GM19023 (cell line): ENCODE results near the gene GNG7.
"Not testable (repeated sequence)": the region's sequence is repeated elsewhere in the genome, so short reads cannot be mapped to it uniquely, and the experiment has no call there.

Source experiments
- ATAC-seq: cut with Tn5 transposase; IDR thresholded peaks from one replicate; pipeline ENCODE4 v1.9.1; 2021; ENCODE audit warnings: mild to moderate bottlenecking, moderate library complexity; ENCODE audit not compliant: unreplicated experiment

GNG7 gene

DNA sequence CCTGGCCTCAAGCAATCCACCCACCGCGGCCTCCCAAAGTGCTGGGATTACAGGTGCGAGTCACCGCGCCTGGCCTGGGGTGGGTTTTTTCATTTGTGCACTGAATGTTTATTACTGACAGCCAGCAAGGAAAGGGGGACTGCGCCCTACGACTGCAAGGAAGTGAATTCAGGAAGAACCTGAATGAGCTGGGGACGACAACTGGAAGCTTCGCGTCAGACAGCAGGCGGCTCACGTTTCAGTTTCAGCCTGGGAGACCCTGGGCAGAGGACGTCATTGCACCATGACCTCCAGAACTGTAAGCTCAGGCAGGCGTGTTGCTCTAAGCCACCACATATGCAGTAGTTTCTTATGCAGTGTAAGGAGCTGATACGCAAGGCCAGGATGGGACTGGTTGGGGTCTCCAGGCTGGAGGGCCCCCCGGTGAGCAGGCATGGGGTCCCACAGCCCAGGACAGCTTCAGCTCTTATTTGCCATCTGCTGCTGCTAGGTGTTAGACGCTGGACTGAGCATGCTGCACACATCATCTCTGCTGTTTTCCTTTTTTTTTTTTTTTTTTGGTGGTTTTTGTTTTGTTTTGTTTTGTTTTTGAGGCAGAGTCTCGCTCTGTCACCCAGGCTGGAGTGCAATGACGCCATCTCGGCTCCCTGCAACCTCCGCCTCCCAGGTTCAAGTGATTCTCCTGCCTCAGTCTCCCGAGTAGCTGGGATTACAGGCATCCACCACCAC is 160.0 kb downstream of the GNG7 start:
- no peak for ATAC-seq

DNA sequence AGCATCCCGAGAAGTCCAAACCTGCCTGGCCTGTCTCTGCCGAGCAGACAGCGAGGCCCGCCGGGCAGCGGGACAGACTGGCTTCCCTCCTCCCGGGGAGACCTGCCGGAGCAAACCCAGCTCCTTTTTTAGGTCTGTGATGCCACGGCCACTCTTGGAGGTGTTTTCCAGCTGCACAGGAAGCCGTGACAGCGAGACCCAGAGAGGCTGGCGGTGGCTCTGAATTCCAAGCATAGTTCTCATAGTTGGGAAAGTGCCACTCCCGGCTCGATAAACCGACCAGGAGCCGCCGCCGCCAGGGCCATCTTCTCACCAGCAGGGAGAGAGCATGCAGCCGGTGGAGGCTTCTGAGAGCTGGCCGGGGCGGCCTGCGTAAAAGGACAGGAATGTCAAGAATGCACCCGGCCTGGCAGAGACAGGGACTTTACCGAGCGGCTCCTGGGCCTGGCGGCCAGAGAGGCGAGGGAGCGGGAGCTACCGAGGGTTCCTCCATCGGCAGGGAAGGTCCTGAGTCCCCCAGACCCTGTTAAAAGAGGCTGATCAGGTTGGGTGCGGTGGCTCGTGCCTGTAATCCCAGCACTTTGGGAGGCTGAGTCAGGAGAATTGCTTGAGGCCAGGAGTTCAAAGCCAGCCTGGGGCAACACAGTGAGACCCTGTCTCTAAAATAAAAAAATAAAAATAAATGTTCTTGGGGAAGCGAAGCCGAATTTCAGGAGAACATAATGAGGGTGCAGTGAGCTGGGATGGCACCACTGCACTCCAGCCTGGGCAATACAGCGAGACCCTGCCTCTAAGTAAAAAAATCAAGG is 161.6 kb downstream of the GNG7 start:
- ATAC-seq = no peak

DNA sequence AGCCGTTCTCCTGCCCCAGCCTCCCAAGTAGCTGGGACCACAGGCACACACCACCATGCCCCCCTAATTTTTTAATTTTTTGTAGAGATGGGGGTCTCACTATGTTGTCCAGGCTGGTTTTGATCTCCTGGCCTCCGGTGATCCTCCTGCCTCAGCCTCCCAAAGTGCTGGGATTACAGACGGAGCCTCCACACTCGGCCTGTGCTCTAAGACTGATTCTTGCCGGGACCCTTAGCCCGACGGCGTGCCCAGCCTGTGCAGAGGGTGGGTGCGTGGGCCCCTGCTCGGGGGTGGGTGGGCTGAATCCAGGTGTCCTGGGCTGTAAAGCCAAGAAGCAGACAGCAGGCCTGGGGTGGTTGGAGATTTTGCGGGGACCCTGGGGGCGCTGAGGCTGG is 162.2 kb downstream of the GNG7 start:
- no peak for ATAC-seq

DNA sequence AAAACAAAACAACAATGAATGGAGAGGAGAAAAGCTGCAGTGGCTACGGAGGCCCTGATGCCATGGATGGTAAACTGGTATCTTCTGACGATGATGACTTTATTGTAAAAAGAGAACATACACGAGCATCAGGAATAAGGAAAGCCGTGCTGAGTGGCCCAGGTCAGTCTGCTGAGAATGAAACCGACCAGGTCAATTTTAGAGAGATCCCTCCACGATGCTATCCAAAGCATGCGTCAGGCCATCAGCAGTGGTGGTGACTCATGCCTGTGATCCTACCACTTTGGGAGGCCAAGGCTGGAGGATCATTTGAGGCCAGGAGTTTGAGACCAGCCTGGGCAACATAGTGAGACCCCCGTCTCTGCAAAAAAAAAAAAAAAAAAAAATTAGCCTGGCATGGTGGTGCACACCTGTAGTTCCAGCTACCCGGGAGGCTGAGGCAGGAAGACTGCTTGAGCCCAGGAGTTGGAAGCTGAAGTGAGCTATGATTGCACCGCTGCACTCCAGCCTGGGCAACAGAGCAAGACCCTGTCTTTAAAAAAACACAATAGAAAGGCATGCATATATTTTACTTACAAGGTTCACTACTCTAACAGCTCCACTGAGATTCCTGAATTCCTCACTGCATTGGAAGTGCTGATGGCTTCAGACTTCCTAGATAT is 164.3 kb downstream of the GNG7 start:
- no peak for ATAC-seq

DNA sequence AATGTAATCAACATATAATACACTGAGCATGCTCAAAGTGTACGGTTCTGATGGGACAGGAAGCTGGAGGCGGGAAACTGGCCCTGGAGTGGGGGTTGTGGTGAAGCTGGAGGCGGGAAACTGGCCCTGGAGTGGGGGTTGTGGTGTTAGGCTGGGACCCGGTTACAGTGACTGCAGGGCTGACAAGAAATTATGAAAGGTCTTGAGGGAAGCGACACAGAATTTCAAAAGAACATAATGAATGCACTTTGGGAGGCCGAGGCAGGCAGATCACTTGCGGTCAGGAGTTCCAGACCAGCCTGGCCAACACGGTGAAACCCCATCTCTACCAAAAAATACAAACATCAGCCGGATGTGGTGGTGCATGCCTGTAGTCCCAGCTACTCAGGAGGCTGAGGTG is 164.9 kb downstream of the GNG7 start:
- not testable (repeated sequence) for ATAC-seq

DNA sequence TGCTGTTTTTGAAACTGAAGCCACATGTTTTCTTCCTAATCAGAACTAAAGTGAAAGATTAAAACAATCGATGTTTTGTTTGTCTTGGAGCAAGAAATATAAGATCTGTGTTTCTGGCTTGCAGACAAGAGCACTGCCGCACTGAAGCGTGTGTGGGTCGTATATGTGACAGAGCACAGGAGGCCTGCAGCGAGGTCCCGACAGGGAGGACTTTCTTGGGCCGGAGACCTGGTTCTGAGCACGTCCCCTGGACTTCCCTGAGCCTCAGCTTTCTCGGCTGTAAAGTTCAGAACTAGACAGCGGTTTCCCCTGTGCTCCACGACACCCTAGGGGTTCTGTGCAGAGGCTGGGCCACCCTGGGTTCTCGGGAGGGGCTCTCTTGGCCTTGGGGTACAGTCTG is 166.0 kb downstream of the GNG7 start:
- no peak for ATAC-seq

DNA sequence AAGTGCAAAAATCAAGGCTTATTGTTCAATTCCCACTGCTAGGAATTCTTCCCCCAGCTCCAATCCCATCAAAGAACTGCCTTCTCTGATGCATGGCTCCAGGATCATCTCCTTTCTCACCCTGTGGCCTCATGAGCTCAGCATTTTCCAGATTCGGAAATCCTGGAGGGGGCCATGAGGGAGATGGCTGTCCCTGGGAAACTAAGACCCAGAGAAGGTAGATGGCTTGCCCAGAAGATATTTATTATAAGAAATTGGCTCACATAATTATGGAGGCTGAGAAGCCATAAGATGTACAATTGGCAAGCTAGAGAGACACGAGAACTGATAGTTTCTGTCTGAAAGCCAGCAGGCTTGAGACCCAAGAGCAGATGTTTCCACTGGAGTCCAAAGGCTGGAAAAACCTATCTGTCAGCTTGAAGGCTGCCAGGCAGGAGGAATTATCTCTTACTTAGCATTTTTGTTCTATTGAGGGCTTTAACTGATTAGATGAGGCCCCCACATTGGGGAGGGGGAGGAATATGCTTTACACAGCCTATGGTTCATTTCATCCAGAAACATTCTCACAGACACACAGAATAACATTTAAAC is 168.0 kb downstream of the GNG7 start:
- ATAC-seq = no peak

DNA sequence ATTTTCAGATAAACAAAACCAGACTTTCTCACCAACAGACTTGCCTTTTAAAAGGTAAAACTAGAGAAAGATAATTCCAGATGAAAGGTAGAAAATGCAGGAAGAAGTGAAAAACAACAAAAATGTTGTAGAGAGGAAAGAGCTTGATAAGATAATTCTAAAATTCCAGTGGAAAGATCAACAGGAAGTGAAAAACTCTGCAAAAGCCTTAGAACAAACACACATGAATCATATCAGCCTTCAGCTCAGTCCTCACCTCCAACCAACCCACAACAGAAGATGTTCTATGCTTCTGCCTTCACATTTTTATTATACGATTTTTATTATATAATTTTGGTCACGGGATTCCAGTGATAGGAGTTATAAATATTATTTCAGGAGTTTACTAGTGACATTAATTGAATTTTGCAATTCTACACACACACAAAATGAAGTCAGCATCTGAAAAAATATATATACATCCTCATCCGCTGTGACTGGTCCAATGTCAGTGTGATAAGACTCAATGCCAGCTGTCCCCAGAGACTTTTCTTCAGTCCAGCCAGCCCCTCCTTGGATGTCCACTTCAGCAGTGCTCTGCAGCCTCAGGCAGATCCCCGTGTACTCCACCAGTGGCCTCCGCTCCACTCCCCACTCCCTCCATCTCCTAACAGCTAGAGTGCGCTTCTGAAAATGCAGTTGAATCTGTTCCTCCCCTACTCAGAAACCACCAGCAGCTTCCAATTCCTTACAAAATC is 168.6 kb downstream of the GNG7 start:
- no peak for ATAC-seq

DNA sequence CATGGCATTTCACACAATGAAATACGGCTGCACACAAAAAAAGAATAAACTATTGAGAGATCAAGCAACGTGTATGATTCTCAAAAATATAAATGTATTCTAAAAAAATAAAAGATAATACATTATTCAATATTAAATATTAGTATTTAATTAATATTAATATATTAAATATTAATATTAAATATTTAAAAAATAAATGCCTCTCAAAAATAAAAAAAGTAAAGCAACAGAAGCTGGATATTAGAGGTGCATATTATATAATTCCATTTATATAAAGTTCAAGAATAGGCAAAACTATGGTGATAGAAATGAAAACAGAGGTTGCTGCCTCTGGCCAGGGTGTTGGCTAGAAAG is 169.4 kb downstream of the GNG7 start:
- no peak for ATAC-seq

DNA sequence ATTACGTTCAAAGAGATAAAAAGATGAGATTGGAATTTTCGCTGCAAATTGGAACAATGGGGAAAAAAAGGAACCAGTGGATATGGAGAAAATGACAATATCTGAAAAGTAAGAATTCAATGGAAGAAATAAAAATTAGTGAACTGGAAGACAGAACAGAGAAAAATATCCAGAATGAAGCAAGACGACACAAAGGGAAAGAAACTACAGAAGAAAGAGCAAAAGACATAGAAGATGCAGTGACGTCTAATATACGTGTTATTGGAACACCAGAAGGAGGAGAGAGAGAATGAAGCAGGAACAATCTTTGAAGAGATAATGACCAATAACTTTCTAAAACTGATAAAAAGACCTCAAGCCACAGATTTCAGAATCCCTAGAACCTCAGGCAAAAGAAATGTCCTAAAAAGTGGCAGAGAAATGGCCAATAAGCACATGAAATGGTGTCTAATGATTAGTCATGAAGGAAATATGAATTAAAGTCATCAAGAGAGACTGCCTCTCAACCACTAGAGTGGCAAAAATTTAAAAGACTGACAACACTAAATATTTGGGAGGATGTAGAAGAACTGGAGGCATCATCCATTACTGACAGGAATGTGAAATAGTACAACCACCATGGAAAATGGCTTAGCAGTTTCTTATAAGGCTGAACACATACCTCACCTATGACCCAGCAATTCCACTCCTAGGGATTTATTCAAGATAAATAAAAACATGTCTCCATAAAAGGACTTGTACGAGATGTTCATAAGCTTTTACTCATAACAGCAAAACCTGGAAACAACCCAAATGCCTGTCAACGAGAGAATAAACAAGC is 170.0 kb downstream of the GNG7 start:
- no peak for ATAC-seq

DNA sequence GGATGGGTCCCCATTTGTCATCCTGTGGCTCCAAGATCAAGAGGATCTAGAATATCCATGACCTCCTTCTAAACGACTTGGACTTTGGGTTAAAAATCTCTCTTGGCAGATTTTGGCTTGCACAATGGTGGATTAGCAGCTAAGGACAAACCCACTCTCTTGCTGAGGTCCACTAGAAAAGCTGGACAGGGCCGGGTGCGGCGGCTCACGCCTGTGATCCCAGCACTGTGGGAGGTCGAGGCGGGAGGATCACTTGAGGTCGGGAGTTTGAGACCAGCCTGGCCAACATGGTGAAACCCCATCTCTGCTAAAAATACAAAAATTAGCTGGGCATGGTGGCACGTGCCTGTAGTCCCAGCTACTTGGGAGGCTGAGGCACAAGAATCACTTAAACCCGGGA is 172.6 kb downstream of the GNG7 start:
- not testable (repeated sequence) for ATAC-seq

DNA sequence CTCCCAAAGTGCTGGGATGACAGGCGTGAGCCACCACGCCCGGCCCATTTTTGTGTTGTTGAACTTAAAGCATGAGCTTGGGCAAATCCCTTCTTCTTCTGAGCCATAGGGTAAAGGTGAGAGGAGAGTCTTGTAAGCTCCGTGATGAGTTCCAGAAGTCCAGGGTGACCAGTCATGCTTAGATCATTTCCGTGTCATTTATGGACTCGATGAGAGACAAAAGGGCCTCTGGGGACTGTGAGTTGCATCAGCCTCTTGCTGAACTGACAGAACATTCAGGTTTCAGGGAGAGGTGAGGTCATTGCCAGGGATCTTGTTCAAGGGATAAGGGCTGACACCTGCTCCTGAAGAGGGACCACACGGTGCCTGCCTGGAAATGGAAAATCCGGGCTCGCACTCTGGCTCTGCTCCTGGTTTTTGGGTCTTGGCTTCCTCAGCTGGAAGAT is 173.0 kb downstream of the GNG7 start:
- ATAC-seq = no peak

DNA sequence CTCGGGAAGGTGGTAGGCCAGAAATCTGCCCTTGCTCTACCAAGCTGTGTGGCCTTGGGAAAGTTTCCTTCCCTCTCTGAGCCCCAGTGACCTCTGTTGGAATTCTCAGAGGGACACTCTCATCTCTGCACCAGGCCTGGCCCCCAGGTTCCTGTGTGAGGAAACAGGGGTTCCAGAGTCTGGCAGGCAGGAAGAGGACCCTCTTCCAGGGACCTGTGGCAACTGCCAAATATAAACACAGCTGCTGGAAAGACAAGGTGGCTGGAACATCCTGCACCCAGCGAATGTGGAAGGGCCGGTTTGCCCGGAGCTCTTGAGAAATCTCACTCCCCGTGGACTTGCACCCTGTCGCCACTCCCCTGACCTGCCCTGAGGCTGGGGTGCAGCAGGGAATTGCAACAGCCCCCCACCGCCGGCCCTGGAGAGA is 173.8 kb downstream of the GNG7 start:
- ATAC-seq = no peak

DNA sequence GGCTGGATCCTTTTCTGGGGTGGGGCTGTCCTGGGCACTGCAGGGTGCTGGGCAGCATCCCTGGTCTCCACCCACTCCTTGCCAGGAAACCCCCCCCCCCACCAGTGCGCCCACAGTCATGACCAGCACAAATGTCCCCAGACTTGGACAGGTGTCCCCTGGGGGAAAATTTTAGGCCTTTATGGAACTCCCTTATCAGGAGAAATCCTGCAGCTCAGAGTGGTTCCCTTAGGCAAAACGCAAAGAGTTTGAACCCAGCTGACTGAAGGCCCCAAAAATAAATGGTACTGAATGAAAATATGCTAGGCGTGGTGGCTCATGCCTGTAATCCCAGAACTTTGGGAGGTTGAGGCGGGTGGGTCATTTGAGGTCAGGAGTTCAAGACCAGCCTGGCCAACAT is 174.8 kb downstream of the GNG7 start:
- ATAC-seq = no peak

DNA sequence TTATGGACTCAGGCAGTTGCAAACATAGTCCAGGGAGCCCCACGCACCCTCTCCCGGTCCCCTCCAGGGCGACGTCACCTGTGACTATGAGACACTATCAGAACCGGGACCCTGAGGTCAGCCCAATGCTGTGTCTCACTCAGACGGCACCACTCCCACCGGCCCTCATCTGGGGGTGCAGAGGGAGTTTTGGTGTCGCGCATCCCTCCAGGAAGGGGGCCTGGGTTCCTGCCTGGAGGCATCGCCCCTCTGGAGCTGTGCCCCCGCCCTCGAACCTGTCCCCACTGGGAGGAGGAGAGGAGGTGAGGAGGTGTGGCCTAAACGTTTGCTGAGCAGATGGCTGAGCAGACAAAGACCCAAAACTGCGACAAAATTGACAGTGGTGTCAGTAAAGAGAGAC is 175.3 kb downstream of the GNG7 start:
- ATAC-seq = no peak

DNA sequence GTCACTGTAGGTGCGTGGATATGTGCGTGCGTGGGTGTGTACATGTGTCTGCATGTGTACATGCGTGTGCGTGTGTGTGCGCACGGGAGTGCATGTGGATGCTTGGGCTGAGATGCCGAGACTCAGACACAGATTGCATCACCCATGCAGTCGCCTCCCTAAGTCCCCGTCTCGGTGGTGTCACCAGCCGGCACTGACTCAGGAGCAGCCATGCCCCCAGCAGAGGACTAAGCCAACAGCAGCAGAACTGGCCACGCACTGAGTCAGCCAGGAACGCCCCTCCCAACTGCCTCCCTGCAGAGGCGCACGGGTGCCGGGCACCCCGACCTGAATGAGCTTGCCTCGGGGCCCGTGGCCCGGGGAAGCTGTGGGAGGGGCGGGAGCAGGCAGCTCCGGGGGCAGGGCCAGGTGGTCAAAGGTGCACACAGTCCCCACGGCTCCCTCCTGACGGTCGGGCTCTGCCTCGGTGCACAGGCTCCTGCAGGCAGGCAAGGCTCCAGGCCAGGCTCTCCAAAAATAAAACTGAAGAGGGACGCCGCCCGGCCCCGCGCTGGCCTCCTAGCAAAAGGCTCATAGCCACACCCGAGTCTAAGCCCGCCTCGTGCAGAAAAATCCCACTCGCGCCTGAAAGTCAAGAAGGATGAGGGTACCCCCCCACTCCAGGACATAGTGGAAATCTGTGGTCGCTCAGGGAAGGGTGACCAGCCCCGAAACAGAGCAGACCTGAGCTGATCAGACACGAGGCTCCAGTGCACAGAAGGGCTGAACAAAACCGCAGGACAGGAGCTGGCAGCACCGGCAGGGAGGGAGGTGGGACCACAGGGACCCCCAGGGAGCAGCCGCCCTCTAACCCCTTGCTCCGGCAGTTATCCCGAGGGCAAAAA is 177.4 kb downstream of the GNG7 start:
- no peak for ATAC-seq

DNA sequence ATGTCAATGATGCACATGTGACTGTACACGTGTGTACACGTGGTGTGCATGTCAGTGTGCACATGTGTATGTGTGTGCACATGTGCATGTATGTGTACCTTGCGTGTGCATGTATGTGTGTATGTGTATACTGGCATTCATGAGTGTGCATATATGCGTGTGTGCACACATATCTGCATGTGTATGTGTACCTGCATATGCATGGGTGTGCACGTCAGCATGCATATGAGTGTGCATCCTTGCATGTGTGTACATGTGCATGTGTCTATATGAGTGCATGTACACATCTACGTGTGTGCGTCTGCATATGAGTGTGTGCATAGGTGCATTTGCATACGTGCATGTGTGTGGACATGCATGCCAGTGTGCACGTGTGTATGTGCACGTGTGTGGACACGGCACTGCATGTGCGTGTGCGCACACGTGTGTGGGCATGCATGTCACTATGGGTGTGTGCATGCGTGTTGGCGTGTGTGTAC is 178.1 kb downstream of the GNG7 start:
- no peak for ATAC-seq

DNA sequence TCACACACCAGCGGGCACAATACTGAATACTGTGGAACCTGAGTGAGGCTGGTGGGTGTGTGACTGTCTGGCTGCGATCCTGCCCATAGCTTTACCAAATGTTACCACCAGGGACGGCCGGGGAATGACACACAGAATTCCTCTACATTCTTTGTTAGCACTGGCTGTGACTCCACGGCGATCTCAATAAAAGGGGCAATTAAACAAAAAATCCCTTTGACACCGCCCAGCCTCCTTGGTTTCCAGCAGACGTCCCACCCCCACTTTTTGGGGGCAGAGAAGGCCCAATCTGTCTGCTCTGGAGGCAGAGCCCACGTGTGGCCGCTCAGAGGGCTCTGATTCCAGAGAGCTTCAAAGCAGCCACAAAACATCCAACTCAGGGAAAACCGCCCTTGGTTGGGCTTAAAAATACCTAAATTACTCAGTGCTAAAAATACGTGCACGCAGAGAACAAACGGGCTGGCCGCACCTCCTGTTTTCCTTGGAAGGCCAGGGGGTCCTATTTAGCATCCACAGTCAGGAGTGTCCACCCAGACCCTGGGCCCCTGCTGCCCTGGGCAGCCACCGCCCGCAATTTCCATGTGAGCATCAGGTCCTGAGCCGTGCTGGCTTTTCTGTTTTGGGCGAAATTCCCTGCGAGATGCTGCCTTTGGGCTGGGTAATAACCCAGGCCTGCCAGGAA is 178.7 kb downstream of the GNG7 start:
- ATAC-seq = no peak
